ENCODE measurements around the gene CAND2.

DNA sequence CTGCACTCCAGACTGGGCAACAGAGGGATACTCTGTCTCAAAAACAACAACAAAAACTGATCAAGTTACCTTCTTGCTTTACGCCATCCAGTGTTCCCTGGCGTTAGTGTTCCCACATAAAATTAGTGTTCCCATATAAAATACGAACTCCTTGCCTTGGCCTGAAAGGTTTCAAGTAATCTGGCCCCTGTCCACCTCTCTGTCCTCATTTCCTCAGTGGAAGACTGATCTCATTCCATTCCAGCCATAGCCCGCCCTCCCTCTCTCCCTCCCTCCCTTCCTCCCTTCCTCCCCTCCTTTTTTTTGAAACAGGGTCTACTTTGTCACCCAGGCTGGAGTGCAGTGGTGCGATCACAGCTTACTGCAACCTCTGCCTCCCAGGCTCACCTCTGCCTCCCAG lies 2.8 kb upstream of the CAND2 start:
- TF ChIP-seq, protein P1, sequence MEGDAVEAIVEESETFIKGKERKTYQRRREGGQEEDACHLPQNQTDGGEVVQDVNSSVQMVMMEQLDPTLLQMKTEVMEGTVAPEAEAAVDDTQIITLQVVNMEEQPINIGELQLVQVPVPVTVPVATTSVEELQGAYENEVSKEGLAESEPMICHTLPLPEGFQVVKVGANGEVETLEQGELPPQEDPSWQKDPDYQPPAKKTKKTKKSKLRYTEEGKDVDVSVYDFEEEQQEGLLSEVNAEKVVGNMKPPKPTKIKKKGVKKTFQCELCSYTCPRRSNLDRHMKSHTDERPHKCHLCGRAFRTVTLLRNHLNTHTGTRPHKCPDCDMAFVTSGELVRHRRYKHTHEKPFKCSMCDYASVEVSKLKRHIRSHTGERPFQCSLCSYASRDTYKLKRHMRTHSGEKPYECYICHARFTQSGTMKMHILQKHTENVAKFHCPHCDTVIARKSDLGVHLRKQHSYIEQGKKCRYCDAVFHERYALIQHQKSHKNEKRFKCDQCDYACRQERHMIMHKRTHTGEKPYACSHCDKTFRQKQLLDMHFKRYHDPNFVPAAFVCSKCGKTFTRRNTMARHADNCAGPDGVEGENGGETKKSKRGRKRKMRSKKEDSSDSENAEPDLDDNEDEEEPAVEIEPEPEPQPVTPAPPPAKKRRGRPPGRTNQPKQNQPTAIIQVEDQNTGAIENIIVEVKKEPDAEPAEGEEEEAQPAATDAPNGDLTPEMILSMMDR (conservative IDR thresholded peaks at IDR 0.05 in 1 of 2, IDR thresholded peaks at IDR 0.05 in 1 of 2; ENCODE audit: low read depth in 1 of 2, low read length in 2 of 2) = no peak
- TF ChIP-seq EZH2 (IDR thresholded peaks at IDR 0.05; ENCODE audit: low read length, missing control alignments) = no peak

Measured in fibroblast of lung (primary cell).